KMS-11 (cell line): ENCODE results near the gene CEP120.

Experiments used
- H2AFZ ChIP-seq: fragments of 200-600 bp; sonication (generic); 2 replicates; pipeline ENCODE4 v1.6.1; 2016; ENCODE audit warnings: antibody characterized with exemption, mixed run types, low read depth
- H3K27ac ChIP-seq: fragments of 200-600 bp; sonication (generic); 2 replicates; pipeline ENCODE4 v1.6.1; 2016; ENCODE audit warnings: mild to moderate bottlenecking, mixed run types
- H3K27me3 ChIP-seq: fragments of 200-600 bp; sonication (generic); 2 replicates; pipeline ENCODE4 v1.6.1; 2017; ENCODE audit warnings: mild to moderate bottlenecking, low read depth, mixed run types, moderate library complexity; ENCODE audit not compliant: insufficient read depth
- H3K36me3 ChIP-seq: fragments of 200-600 bp; sonication (generic); 2 replicates; pipeline ENCODE4 v1.6.1; 2017; ENCODE audit warnings: mild to moderate bottlenecking, mixed run types; ENCODE audit not compliant: insufficient read depth
- H3K4me1 ChIP-seq: fragments of 200-600 bp; sonication (generic); 2 replicates; pipeline ENCODE4 v1.6.1; 2016; ENCODE audit warnings: mild to moderate bottlenecking, low read depth, mixed run types; ENCODE audit not compliant: poor library complexity, severe bottlenecking
- H3K4me2 ChIP-seq: fragments of 200-600 bp; sonication (generic); 2 replicates; pipeline ENCODE4 v1.7.0; 2016; ENCODE audit warnings: mild to moderate bottlenecking, mixed run types
- H3K4me3 ChIP-seq: fragments of 200-600 bp; sonication (generic); IDR thresholded peaks from 2 replicates; pipeline ENCODE4 v1.6.1; 2017; ENCODE audit warnings: low read depth, low read length, mixed read lengths; ENCODE audit not compliant: insufficient read depth
- H3K79me2 ChIP-seq: fragments of 200-600 bp; sonication (generic); 2 replicates; pipeline ENCODE4 v1.6.1; 2016; ENCODE audit warnings: low read depth, mixed run types; ENCODE audit not compliant: insufficient read depth
- H3K9ac ChIP-seq: fragments of 200-600 bp; sonication (generic); 2 replicates; pipeline ENCODE4 v1.6.1; 2016; ENCODE audit warnings: mild to moderate bottlenecking, mixed run types
- H4K20me1 ChIP-seq: fragments of 200-600 bp; sonication (generic); 2 replicates; pipeline ENCODE4 v1.6.1; 2016; ENCODE audit warnings: mild to moderate bottlenecking, mixed run types; ENCODE audit not compliant: insufficient read depth
- TF ChIP-seq, protein P1 (sequence below): fragments of 200-600 bp; sonication (generic); conservative IDR thresholded peaks from 2 replicates; pipeline ENCODE4 v1.6.1; 2017; ENCODE audit warnings: low read depth, mild to moderate bottlenecking, antibody characterized with exemption, low read length, moderate library complexity, mixed read lengths

The CEP120 gene

DNA sequence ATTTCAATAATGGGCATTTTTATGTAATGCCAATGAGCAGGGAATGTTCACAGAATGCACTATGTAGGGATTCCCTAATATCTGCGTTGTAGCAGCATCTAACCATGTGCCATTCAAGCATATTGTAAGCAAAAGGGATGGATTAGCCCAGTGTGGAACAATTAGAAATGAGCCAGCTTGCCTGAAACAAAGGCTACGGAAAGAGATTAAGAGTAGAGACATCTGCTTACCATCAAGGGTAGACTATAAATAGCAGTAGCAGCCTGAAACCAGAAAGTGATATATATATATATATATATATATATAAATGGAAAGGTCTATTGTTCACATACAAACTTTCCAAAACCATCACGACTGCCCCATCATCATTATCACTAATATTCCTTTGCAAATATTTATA lies 31.9 kb upstream of the CEP120 start:
- Histone ChIP-seq H3K27me3 (0 out of 2 replicates have a peak, but pooled peaks cover 2% of the 10 kb centered on the region), H3K9ac (peak overlapping the region; percentile 53; the same call in 1 of the 2 replicates), H3K36me3 (no peaks in the 10 kb centered on the region), H3K79me2 (no peaks in the 10 kb centered on the region), H3K4me3 (no peak overlapping the region), H2AFZ (no peak overlapping the region), H3K27ac (peak overlapping the region; percentile 81), H3K4me2 (peak overlapping the region; percentile 98), H3K4me1 (peaks cover 63% of the 10 kb centered on the region), H4K20me1 (no peaks in the 10 kb centered on the region)
- TF ChIP-seq, protein P1, sequence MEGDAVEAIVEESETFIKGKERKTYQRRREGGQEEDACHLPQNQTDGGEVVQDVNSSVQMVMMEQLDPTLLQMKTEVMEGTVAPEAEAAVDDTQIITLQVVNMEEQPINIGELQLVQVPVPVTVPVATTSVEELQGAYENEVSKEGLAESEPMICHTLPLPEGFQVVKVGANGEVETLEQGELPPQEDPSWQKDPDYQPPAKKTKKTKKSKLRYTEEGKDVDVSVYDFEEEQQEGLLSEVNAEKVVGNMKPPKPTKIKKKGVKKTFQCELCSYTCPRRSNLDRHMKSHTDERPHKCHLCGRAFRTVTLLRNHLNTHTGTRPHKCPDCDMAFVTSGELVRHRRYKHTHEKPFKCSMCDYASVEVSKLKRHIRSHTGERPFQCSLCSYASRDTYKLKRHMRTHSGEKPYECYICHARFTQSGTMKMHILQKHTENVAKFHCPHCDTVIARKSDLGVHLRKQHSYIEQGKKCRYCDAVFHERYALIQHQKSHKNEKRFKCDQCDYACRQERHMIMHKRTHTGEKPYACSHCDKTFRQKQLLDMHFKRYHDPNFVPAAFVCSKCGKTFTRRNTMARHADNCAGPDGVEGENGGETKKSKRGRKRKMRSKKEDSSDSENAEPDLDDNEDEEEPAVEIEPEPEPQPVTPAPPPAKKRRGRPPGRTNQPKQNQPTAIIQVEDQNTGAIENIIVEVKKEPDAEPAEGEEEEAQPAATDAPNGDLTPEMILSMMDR, result no peak

DNA sequence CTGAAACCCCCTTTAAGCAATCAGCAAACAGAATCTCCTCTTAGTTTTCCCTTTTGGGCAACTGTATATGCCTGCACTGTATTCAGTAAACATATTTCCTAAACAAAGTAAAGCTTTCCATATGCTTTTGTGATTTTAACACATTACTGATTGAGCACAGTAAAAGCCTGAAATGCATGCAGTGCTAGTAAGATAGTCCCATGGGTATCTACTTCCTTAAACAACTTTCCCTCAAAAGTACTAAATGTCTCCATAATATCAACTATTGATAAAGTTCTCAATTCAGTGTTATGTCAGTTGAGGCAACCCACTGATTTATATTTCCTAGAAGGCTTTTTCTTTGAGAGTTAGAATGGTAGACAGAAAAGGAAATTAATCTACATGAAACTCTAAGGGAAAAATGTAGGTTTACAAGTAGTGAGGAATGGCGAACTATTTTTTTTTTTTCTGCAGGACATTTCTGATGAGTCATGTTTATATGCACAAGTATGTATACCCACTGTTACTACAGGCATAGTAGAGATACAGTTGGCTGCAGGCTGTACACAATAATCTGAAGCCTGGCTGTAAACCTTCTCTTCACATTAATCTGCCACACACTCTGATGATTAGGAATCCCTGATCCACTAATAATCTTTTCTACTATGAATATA lies 31.2 kb upstream of the CEP120 start:
- peak overlapping the region; percentile 98 for H3K4me2 ChIP-seq

DNA sequence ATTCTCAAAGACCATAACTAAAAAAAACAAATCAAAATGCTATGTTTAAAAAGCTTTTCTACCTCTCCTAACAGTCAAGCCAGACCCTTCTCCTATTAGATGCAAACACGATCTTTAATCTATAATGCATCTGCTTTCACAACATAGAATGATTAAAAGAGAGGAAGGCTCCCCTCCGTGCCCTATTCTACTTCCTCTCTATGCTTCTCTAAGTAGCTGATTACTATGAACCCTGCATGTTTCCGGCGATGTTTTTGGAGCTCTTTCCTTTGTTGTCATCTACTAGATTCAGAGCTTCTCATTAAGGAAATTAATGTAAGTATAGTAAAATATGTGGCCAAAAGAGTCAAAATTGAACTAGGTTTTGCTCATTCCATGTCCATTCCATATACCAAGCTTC lies 29.2 kb upstream of the CEP120 start:
- Histone ChIP-seq H4K20me1 (no peaks in the 10 kb centered on the region), H3K36me3 (no peaks in the 10 kb centered on the region), H3K27me3 (peaks cover 14% of the 10 kb centered on the region), H3K4me1 (peaks cover 89% of the 10 kb centered on the region), H3K4me2 (no peak overlapping the region), H3K79me2 (no peaks in the 10 kb centered on the region), H3K4me3 (no peak overlapping the region), H3K27ac (no peak overlapping the region), H2AFZ (no peak overlapping the region), H3K9ac (no peak overlapping the region)
- TF ChIP-seq, protein P1, result no peak

More for the DNA sequence above, 31.2 kb upstream of the CEP120 start:
- Histone ChIP-seq H3K4me1 (peaks cover 70% of the 10 kb centered on the region), H3K79me2 (no peaks in the 10 kb centered on the region), H3K27me3 (peaks cover 5% of the 10 kb centered on the region; the same call in 1 of the 2 replicates), H3K27ac (peak overlapping the region; percentile 81), H3K9ac (no peak overlapping the region), H4K20me1 (no peaks in the 10 kb centered on the region), H2AFZ (no peak overlapping the region), H3K36me3 (no peaks in the 10 kb centered on the region), H3K4me3 (no peak overlapping the region)
- TF ChIP-seq, protein P1, result no peak

DNA sequence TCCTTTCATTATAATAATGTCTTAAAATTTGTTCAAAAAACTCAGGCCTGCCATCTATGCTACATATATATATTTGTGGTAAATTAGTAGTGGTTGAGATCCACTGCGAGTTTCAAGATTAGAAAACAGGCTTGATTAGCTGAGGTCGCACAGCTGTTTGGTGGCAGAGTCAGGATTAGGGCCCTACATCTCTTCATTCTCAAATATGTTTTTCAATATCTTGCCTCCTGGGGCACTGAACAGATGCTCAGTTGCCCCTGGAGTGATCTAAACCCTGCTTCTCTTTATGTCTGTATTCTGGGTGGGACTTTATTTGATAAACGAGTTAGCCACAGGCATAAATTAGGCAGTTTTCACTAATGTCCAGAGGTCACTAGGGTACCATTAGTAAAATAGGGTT lies 27.8 kb upstream of the CEP120 start:
- peaks cover 86% of the 10 kb centered on the region for H3K4me1 ChIP-seq
- TF ChIP-seq, protein P1, result no peak
- peak overlapping the region; percentile 2; the same call in 1 of the 2 replicates for H3K27ac ChIP-seq
- H3K36me3 ChIP-seq, result no peaks in the 10 kb centered on the region
- peak overlapping the region; percentile 40 for H3K4me2 ChIP-seq
- no peak overlapping the region for H3K9ac ChIP-seq
- no peaks in the 10 kb centered on the region for H3K79me2 ChIP-seq
- no peak overlapping the region for H3K4me3 ChIP-seq
- no peak overlapping the region for H2AFZ ChIP-seq
- no peaks in the 10 kb centered on the region for H4K20me1 ChIP-seq
- peaks cover 24% of the 10 kb centered on the region for H3K27me3 ChIP-seq
